ENCODE measurements around the gene CCDC178.

- TF ChIP-seq POLR2A (IDR thresholded peaks at IDR 0.05) (no peak), CTCF (IDR thresholded peaks at IDR 0.05) (no peak)
These were observed 90.3 kb downstream of the CCDC178 start for GRCh38 chr18:33350256-33350655.
